ENCODE data around the gene DEXI.

GRCh38 chr16:10883004-10883403 is 59.3 kb downstream of the DEXI start:
- TF ChIP-seq CBX1 (IDR thresholded peaks at IDR 0.05; ENCODE audit: low read depth), result no peak
- TF ChIP-seq NPAS2 (CRISPR knock-in tag; IDR thresholded peaks at IDR 0.05; ENCODE audit: borderline replicate concordance), result no peak
- TF ChIP-seq RFX5 (IDR thresholded peaks at IDR 0.05; ENCODE audit: low read depth, low read length), result no peak
- no peak for TF ChIP-seq POLR2AphosphoS5 (IDR thresholded peaks at IDR 0.05; ENCODE audit: low read depth, low read length)
- TF ChIP-seq PHF20 (CRISPR knock-in tag; IDR thresholded peaks at IDR 0.05), result no peak
- no peak for TF ChIP-seq CTCF (CRISPR knock-in tag; IDR thresholded peaks at IDR 0.05)
- TF ChIP-seq CEBPZ (IDR thresholded peaks at IDR 0.05; ENCODE audit: low read length), result no peak
- TF ChIP-seq ZFY (CRISPR knock-in tag; IDR thresholded peaks at IDR 0.05), result no peak
- no peak for TF ChIP-seq GTF2F1 (IDR thresholded peaks at IDR 0.05; ENCODE audit: low read length)
